Measurements from ENCODE around the gene ATP13A2.
"Not testable (repeated sequence)": the region's sequence is repeated elsewhere in the genome, so short reads cannot be mapped to it uniquely, and the experiment has no call there.

ATP13A2 gene

DNA sequence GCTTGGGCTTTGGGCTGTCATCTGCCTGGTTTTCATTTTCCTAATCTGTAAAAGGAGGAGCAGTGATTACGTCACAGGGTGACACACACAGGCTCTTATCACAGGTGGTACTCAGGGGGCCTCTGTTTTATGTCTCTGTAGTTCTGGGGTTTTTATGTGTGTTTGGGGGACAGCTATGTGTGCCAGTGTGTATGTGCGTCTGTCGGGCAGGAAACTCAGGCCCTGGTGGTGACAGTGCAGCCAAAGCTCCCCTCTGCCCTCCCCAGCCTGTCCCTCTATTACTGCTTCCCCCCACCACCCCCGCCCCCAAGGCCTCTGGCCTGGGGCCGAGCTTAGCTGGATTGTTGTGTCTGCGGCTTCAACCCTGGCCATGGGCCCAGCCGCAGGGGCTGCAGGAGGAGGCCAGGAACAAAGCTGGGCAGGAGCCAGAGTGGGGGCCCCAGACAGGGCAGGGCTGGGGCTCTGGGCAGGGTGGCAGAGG is 44.6 kb downstream of the ATP13A2 start:
- in situ Hi-C loops (cut with HindIII; ENCODE audit: low sequenced_read_pairs): no loop called here

DNA sequence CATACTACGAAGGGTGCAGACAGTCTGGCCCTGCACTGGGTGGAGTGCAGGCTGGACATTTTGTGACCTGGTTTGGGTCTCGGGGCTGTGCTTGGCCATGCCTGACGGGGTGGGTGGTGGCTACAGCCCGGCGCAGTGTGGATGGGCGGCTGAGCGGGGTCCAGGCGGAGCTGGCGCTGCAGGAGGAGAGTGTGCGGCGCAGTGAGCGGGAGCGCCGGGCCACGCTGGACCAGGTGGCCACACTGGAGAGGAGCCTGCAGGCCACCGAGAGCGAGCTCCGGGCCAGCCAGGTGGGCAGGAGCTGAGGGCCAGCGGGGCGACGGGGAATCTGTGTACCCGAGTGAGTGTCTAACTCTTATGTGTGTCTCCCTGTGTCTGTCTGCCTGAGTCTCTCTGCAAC is 45.4 kb downstream of the ATP13A2 start:
- in situ Hi-C loops (cut with HindIII; ENCODE audit: low sequenced_read_pairs): no loop called here

- in situ Hi-C loops (cut with HindIII; ENCODE audit: low sequenced_read_pairs): no loop called here
Observed at GRCh38 chr1:16965486-16966067, 46.2 kb downstream of the ATP13A2 start.

DNA sequence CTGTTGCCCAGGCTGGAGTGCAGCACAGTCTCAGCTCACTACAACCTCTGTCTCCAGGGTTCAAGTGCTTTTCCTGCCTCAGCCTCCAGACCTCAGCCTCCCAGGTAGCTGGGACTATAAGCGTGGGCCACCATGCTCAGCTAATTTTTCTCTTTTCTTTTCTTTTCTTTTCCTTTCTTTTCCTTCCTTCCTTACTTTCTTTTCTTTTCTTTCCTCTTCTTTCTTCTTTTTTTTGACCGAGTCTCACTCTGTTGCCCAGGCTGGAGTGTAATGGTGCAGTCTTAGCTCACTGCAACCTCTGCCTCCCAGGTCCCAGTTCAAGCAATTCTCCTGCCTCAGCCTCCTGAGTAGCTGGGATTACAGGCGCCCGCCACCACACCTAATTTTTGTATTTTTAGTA is 47.6 kb downstream of the ATP13A2 start:
- in situ Hi-C loops (cut with HindIII; ENCODE audit: low sequenced_read_pairs): not testable (repeated sequence)

GRCh38 chr1:16961297-16962133 is 50.2 kb downstream of the ATP13A2 start:
- in situ Hi-C loops (cut with HindIII; ENCODE audit: low sequenced_read_pairs): no loop called here

GRCh38 chr1:16960560-16961296 is 51.0 kb downstream of the ATP13A2 start:
- in situ Hi-C loops (cut with HindIII; ENCODE audit: low sequenced_read_pairs): no loop called here

- in situ Hi-C loops (cut with HindIII; ENCODE audit: low sequenced_read_pairs): loop anchor here (10.0 kb wide), 1 partner anchor 56 kb away; the partner anchor contains the start of gene ATP13A2
Observed at GRCh38 chr1:16958475-16958874, 53.3 kb downstream of the ATP13A2 start.

- in situ Hi-C loops (cut with HindIII; ENCODE audit: low sequenced_read_pairs): loop anchor here (10.0 kb wide), 1 partner anchor 57 kb away; the partner anchor contains the start of gene ATP13A2
Observed at GRCh38 chr1:16957731-16958130, 54.0 kb downstream of the ATP13A2 start.

DNA sequence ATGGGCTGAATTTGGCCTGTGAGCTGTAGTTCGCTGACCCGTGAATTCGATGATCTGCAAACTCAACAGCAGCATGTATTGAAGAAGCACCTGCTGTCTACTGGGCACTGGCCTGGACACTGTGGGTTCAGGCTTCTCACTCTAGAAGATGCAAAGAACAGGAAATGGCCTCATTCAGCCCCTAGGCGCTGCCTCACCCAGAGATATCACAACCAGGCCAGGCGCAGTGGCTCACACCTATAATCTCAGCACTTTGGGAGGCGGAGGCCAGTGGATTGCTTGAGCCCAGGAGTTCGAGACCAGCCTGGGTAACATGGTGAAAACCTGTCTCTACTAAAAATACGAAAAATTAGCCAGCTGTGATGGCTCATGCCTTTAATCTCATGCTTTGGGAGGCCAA is 55.0 kb downstream of the ATP13A2 start:
- in situ Hi-C loops (cut with HindIII; ENCODE audit: low sequenced_read_pairs): loop anchor here (10.0 kb wide), 1 partner anchor 58 kb away; the partner anchor contains the start of gene ATP13A2

GRCh38 chr1:16955186-16955585 is 56.5 kb downstream of the ATP13A2 start:
- in situ Hi-C loops (cut with HindIII; ENCODE audit: low sequenced_read_pairs): loop anchor here (10.0 kb wide), 1 partner anchor 60 kb away; the partner anchor contains the start of gene ATP13A2

DNA sequence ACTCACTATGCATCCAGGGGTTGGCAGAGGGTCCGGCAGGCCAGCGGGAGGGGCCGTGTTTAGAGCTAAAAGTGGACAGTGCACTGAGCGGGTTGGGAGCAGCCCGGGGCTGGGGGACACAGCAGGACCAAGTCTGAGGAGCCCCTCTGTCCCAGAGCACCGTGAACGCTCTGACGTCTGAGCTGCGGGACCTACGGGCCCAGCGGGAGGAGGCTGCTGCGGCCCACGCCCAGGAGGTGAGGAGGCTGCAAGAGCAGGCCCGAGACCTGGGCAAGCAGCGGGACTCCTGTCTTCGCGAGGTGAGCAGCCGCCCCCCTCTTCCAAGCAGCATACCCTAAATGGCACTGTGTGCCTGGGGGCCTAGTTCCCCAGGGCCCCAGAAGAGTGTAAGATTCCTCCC is 57.1 kb downstream of the ATP13A2 start:
- in situ Hi-C loops (cut with HindIII; ENCODE audit: low sequenced_read_pairs): loop anchor here (10.0 kb wide), 1 partner anchor 60 kb away; the partner anchor contains the start of gene ATP13A2

DNA sequence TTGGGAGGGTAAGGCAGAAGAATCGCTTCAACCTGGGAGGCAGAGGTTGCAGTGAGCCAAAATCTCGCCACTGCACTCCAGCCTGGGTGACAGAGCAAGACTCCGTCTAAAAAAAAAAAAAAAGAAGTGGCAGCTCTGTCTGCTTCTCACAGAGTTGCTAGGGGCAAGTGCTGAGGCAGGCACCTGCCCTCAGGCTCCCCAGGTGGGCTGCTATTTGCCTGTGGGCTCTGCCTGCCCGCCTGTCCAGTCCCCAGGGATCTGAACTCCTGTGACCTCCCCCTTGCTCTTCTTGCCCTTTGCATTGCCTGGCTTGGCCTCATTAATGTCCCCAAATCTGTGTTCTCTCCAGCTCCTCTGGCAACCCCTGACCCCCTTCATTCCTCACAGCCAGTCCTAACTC is 59.4 kb downstream of the ATP13A2 start:
- in situ Hi-C loops (cut with HindIII; ENCODE audit: low sequenced_read_pairs): loop anchor here (10.0 kb wide), 1 partner anchor 62 kb away; the partner anchor contains the start of gene ATP13A2

GRCh38 chr1:16949026-16949425 is 62.7 kb downstream of the ATP13A2 start:
- in situ Hi-C loops (cut with HindIII; ENCODE audit: low sequenced_read_pairs): not testable (repeated sequence)

GRCh38 chr1:16948282-16948891 is 63.3 kb downstream of the ATP13A2 start:
- in situ Hi-C loops (cut with HindIII; ENCODE audit: low sequenced_read_pairs): not testable (repeated sequence)

DNA sequence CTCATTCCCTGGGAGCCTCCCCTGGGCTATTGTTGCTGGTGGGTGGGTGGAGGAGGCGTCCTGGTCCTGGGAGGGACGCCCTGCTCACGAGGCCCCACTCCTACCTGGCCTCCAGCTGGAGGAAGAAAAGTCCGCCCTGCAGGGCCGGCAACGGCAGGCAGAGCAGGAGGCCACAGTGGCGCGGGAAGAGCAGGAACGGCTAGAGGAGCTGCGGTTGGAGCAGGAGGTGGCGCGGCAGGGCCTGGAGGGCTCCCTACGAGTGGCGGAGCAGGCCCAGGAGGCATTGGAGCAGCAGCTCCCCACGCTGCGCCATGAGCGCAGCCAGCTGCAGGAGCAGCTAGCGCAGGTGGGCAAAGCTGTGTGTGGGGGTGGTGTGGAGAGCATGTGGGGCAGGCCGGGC is 65.1 kb downstream of the ATP13A2 start:
- in situ Hi-C loops (cut with HindIII; ENCODE audit: low sequenced_read_pairs): no loop called here

- in situ Hi-C loops (cut with HindIII; ENCODE audit: low sequenced_read_pairs): not testable (repeated sequence)
Observed at GRCh38 chr1:16946185-16946584, 65.5 kb downstream of the ATP13A2 start.

GRCh38 chr1:16945512-16945911 is 66.2 kb downstream of the ATP13A2 start:
- in situ Hi-C loops (cut with HindIII; ENCODE audit: low sequenced_read_pairs): not testable (repeated sequence)

DNA sequence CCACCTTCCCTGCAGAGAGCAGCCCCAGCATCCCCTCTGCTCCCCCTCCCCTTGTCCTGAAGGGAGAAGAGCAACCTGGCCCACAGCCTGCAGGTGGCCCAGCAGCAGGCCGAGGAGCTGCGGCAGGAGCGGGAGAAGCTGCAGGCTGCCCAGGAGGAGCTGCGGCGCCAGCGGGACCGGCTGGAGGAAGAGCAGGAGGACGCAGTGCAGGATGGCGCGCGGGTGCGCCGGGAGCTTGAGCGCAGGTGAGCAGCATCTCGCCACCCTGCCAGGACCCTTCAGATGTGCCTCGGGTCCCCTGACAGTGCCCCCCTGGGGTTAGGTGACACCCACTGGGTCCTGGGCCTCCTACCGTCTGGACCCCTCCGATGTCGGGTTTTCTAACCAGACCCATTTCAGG is 67.7 kb downstream of the ATP13A2 start:
- in situ Hi-C loops (cut with HindIII; ENCODE audit: low sequenced_read_pairs): no loop called here

DNA sequence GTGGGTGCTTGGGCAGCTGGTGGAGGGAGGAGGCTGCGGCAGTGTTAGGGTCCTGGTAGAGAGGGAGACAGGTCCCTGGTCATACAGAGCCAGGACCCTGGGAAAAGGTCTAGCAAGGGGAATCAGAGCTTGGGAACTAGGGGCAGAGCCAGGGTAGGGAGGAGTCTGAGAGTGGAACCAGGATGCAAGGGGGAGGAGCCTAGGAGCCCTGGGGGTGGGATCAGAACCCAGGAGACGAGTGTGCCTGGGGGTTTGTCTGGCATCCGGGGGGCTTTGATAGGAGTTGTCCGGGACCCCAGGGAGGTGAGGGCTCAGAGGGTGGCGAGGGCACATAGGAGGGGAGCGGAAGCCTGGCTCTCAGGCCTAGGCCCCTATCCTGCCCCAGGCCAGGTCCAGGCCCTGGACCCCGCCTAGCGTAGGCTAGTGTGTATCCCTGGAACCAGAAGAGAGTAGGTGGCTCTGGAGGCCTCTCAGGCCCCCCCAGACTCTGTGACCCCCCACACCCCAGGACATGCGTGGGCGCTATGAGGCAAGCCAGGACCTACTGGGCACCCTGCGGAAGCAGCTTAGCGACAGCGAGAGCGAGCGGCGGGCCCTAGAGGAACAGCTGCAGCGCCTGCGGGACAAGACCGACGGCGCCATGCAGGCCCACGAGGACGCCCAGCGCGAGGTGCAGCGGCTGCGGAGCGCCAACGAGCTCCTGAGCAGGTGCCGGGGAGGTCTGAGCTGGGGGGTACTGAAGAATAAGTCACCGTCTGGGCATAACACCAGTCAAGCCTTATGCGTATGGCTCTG is 72.1 kb downstream of the ATP13A2 start:
- in situ Hi-C loops (cut with HindIII; ENCODE audit: low sequenced_read_pairs): not testable (repeated sequence)

Data from endothelial cell of hepatic sinusoid (primary cell).